ENCODE results near the gene PHACTR1.

Gene PHACTR1

DNA sequence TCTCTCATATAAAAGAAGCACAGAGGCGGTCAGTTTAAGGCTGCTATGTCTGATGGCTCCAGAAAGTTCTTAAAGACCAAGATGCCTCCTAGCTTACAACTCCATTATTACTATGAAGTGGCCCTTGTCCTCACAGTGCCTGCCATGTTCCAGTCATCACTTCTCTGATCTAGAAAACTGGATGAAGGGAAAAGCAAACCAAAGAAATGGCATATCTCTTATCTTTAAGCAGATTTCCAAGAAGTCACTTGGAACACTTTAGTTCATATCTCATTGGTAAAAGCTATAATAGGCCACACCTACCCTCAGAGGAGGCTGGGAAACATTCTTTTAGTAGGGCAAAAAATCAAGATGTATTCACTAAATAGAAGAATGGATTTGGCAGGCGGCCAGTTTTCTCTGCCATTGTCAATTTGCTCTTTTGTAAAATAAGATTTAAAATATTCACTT is 322.2 kb downstream of the PHACTR1 start:
- TF ChIP-seq POLR2A (IDR thresholded peaks at IDR 0.05; ENCODE audit: low read depth, low read length), result no peak
- DNase-seq (ENCODE audit: insufficient read length, low spot score), result no peak
- FAIRE-seq, result no peak

DNA sequence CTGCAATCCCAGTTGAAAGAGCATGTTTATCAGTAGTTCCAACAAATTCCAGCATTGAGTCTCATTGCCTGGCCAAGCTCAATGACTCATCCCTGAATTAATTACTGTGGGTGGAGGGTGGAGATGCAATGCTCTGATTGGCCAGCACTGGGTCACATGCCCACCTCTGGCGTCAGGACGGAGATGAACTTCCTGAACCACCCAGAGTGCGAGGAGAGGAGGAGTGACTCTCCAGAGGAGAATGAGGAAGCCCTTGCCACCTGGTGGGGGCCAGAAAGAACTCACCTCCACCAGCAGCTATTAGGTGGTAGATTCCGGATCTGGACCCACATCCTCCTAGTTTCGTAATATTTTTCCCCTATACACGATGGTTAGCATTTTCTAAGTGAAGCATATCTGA is 327.8 kb downstream of the PHACTR1 start:
- peak; percentile 61 for DNase-seq (ENCODE audit: insufficient read length, low spot score)
- no peak for TF ChIP-seq POLR2A (IDR thresholded peaks at IDR 0.05; ENCODE audit: low read depth, low read length)
- FAIRE-seq, result peak; percentile 41

DNA sequence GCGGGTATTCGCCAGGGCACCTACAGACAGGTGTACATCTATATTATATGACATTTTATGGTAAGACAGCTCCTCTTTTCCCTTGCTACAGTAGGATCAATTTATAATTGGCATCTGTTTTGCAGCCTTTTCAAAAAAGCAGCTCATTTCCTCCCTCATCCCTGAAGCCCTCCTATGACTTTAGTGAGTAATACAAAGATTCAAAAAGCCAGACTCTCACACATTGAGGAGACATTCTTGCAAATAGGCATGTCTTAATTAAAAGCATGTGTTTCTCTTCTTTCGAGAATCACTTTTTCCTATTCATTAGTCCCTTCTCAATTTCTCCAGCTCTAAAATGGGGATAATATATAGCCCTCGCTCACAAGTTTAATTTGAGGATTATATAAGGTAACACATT is 328.3 kb downstream of the PHACTR1 start:
- no peak for FAIRE-seq
- no peak for DNase-seq (ENCODE audit: insufficient read length, low spot score)
- no peak for TF ChIP-seq POLR2A (IDR thresholded peaks at IDR 0.05; ENCODE audit: low read depth, low read length)

DNA sequence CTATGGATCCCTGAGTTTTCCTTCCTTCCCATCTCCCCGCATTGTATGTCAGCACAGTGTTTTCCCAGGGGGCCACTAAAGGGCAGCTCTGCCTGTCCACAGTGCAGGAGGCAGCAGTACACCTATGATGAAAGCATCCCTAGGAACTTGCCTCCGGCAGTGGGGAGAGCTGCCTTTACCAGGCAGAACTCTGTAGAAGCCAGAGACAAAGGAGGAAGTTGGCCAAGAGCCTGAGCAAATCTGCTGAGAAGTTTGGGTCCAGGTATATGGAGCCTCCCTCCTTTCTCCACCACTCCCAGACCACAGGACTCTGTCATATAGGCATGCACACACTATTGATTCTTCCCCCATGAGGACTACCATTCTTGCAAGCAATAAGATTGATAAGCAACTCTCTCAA is 329.1 kb downstream of the PHACTR1 start:
- no peak for FAIRE-seq
- DNase-seq (ENCODE audit: insufficient read length, low spot score), result no peak
- no peak for TF ChIP-seq POLR2A (IDR thresholded peaks at IDR 0.05; ENCODE audit: low read depth, low read length)

DNA sequence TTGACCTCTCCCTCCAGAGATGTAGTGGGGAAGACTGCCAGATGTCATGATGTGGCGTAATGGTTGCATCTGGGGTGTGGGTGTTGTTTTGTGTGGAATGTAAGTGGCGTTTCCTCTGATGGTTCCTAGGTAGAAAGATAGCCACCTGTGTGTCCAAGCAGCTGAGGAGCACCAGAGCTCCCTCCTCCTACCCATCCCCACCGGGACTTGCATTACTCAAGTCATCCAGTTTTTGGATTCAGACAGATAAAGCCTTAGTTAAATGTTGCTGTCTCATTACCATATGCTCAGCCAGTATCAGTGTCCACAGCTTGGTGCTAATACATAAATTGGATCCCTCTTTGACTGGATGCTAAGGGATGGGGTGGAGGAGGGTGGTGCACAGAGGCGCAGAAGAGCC is 329.5 kb downstream of the PHACTR1 start:
- DNase-seq (ENCODE audit: insufficient read length, low spot score) (no peak), FAIRE-seq (no peak)

DNA sequence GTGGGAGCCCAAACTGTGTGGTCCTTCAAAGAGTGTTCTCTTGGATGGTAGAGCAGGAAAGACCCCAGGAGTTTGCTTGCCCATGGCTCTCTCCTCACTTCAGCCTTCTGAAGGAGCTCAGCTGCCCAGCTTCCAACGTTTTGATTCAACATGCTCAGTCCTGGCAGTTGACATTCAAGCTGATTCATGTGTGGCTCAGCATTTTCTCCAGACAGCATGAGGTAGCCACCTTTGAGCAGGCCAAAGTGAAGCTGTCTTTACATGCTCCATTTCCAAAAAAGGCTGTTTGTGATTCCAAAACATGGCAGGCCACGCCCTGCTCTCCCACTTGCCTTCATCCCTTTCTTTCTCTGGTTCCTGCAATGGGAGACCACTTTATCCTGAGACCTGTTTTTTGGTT is 331.5 kb downstream of the PHACTR1 start:
- DNase-seq (ENCODE audit: insufficient read length, low spot score) (no peak), FAIRE-seq (no peak)
- TF ChIP-seq POLR2A (IDR thresholded peaks at IDR 0.05; ENCODE audit: low read depth, low read length), result no peak

More for the DNA sequence above, 329.5 kb downstream of the PHACTR1 start:
- no peak for TF ChIP-seq POLR2A (IDR thresholded peaks at IDR 0.05; ENCODE audit: low read depth, low read length)

DNA sequence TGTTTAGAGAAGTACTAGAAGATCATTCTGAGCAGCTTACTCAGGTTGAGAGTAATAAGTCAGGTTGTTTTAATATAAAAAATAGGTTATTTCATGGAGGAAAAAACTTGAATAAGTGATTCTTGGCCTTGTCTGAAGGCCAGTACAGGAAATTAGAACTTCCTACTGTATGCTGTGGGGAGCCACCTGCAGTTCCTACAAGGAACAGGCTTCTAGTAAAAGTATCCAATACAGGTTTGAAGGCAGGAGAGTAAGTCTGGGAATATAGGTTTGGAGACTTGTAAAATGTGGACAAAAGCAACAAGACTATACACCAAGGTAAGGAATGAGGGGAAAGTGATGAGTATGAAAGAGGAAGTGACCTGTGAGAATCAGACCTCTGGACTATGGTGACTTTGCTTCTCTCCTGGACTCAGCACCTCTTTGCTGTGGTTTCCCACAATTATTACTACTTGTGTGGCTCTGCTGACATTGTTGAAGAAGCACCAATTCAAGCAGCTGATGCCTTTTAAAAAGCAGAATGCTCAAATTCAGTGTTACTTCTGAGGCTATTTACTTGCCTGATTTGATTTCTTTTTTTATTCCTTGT is 333.2 kb downstream of the PHACTR1 start:
- no peak for TF ChIP-seq POLR2A (IDR thresholded peaks at IDR 0.05; ENCODE audit: low read depth, low read length)
- DNase-seq (ENCODE audit: insufficient read length, low spot score) (no peak), FAIRE-seq (no peak)

DNA sequence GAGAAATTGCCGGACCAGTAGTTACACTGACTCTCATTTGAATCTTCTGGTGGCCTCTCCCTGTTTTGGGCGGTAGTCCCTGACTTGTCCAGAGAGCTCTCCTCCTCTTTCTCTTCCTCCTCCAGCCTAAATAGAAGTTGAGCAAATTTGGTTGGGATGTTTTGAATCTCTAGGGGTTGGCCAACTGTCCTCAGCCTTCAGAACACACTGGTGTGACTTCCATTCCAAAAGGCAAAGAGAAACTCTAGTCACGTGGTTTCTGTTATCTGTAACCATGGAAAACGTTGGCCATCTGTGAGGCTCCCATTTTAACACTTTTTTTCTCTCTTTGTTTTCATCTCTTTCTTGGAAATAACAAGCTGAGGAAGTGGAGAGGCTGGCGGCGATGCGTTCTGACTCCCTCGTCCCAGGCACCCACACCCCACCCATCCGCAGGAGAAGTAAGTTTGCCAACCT is 336.5 kb downstream of the PHACTR1 start:
- no peak for FAIRE-seq
- TF ChIP-seq POLR2A (IDR thresholded peaks at IDR 0.05; ENCODE audit: low read depth, low read length), result no peak
- DNase-seq (ENCODE audit: insufficient read length, low spot score), result no peak

DNA sequence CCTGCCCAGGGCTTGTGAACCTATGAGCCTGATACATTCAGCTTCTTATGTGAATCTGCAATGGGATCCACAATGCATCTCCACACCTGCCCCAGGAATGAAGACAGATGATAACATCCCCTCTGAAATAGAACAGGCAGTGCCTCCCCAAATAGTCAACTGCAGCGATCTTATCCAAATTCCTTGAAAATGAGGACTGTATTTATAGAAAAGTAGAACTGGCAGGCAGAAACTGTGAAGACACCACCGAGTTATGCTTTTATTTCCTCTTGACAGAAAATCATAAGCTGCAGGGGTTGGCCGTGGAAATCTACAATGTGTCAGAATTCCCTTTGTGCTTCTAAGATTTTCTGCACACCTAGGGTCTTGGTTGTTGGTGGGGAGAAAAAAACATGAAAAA is 341.5 kb downstream of the PHACTR1 start:
- FAIRE-seq, result no peak
- TF ChIP-seq POLR2A (IDR thresholded peaks at IDR 0.05; ENCODE audit: low read depth, low read length), result no peak
- DNase-seq (ENCODE audit: insufficient read length, low spot score), result no peak

DNA sequence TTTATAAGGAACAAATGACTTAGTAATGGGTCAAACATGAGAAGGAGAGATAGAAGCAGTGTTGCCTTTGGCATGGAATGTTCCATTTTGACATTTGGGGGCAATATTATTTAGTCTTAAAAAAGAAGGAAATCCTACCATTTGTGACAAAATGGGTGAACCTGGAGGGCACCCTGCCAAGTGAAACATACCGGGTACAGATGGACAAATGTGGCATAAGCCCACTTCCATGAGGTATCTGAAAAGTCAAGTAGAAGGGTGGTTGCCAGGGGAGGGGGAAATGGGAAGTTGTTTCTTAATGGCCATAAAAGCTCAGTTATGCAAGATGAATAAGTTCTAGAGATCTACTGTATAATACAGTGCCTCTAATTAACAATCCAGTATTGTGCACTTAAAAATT is 342.5 kb downstream of the PHACTR1 start:
- DNase-seq (ENCODE audit: insufficient read length, low spot score) (no peak), FAIRE-seq (no peak)
- TF ChIP-seq POLR2A (IDR thresholded peaks at IDR 0.05; ENCODE audit: low read depth, low read length), result no peak

DNA sequence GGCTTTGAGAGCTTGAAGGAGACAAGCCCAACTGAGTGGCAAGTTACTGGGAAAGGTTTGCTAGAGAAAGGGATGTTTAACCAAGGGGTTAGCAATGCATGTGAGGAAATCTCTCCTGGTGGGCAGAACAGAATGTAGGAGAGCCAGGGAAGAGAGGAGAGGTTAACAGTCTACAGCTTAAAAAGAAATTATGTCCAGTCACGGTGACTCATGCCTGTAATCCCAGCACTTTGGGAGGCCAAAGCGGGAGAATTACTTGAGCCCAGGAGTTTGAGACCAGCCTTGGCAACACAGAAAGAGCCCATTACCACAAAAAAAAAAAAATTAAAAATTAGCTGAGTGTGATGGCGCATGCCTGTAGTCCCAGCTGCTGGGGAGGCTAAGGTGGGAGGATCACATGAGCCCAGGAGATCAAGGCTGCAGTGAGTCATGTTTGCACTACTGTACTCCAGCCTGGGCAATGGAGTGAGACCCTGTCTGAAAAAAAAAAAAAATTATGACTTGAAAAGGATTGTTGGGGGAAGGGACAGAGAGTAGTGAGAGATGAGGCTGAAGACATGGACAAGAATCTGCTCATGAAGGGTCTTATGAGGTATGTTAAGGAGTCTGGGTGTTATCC is 346.8 kb downstream of the PHACTR1 start:
- no peak for FAIRE-seq
- no peak for DNase-seq (ENCODE audit: insufficient read length, low spot score)
- TF ChIP-seq POLR2A (IDR thresholded peaks at IDR 0.05; ENCODE audit: low read depth, low read length), result no peak

DNA sequence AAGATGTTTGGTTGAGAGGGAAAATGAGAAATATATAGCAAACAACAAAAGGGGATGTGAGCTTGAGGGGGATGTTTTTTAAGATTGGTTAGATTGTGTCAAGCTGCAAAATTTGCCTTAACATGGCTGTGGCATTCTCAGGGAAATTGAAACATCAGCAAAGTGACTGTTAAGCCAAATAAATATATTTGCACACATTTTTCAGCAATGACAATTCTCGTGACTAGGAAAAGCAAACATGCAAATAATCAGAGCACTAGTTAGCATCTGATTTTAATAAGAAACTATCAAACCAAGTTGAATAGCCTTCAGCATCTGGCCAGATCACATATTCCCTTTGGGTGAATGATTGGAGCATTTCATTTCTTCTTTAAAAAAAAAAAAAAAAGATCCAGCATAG is 349.0 kb downstream of the PHACTR1 start:
- no peak for FAIRE-seq
- no peak for DNase-seq (ENCODE audit: insufficient read length, low spot score)
- TF ChIP-seq POLR2A (IDR thresholded peaks at IDR 0.05; ENCODE audit: low read depth, low read length), result no peak

DNA sequence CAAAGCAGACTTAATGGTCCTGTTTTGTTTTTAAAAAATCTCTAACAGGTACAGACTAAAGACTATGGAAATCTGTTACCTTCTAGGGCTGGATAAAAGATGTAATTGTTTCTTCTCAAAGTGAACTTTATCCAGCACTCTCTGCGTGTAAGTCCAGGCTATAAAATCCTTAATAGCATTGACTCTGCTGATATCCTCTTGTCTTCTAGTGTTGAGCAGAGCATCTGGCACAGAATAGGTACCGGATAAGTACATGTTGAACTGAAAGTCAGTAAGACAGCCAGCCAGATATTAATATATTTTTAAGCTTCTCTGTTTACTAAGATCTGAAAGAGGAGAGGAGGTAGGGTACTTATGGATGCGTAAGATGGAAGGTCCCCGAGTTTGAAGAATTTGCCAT is 349.5 kb downstream of the PHACTR1 start:
- no peak for TF ChIP-seq POLR2A (IDR thresholded peaks at IDR 0.05; ENCODE audit: low read depth, low read length)
- no peak for FAIRE-seq
- DNase-seq (ENCODE audit: insufficient read length, low spot score), result no peak

DNA sequence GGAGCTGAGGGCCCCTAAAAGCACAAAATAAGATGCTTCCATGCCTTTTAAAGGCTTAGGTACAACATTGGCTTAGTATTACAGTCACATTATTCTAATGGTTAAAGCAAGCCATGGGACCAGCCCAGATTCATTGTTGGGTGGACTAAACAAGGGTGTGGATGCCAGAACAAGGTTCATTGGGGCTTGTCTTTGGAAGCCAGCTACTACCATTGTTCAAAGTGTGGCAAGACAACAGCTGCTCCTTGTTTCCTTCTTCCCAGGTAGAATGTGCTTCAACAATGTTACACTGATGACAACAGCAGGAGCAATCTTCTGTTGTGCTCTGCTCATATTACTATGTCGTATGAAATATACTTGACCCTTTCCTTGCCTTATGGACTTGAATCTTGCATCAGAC is 350.3 kb downstream of the PHACTR1 start:
- FAIRE-seq (no peak), DNase-seq (ENCODE audit: insufficient read length, low spot score) (no peak)
- no peak for TF ChIP-seq POLR2A (IDR thresholded peaks at IDR 0.05; ENCODE audit: low read depth, low read length)

DNA sequence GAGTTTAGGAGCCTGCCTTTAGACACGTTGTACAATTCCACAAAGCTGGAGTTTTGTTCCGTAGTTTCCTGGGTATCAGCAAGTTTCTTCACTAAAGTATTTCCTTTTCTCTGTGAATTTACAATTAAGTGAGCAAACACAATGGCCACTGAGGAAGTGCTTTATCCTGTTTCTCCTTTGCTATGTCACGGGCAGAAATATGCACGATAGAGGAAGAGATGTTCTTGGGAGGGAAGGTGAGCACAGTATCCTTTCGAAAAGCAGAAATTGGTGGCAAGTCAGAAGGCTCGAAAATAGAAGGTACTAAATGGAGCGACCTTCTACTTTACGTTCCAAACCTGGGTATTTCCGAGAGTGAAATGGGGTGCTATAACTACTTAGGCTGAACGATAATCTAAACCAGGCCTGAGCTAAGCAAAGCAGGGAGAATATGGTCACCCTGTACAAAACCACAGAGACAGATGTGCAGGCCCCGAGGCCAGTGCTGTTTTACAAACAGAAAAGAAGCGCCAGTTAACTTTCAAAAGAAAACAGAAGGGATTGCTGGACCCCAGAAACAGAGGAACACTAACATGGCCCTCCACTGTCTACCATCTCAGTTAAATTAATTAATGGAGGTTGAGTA is 352.1 kb downstream of the PHACTR1 start:
- no peak for TF ChIP-seq POLR2A (IDR thresholded peaks at IDR 0.05; ENCODE audit: low read depth, low read length)
- FAIRE-seq (no peak), DNase-seq (ENCODE audit: insufficient read length, low spot score) (no peak)
